Osteoblast (primary cell): Measurements from ENCODE around the gene LHX3. TPM values are rescaled to one million over a fixed set of nuclear protein-coding genes. Genes with fewer than 3 reads are reported as not detected.

Source experiments
- DNase-seq: peaks from one replicate; pipeline ENCODE4 v3.0.0; 2011; ENCODE audit warnings: low spot score, mixed read lengths; ENCODE audit not compliant: insufficient read length; ENCODE audit errors: missing footprints
- H2AFZ ChIP-seq: 2 replicates; pipeline ENCODE4 v1.6.0; 2011; ENCODE audit warnings: mild to moderate bottlenecking, low read length
- H3K27ac ChIP-seq: 2 replicates; pipeline ENCODE4 v1.5.1; 2011; ENCODE audit warnings: mild to moderate bottlenecking, low read depth, low read length, moderate library complexity
- H3K27me3 ChIP-seq: 2 replicates; pipeline ENCODE4 v1.6.0; 2012; ENCODE audit warnings: mild to moderate bottlenecking, control low read depth, inconsistent platforms, low read length, moderate library complexity; ENCODE audit not compliant: insufficient read depth
- H3K36me3 ChIP-seq: 2 replicates; pipeline ENCODE4 v1.5.1; 2011; ENCODE audit warnings: mild to moderate bottlenecking, low read length, control low read depth, moderate library complexity; ENCODE audit not compliant: insufficient read depth
- H3K4me1 ChIP-seq: 2 replicates; pipeline ENCODE4 v1.5.1; 2011; ENCODE audit warnings: mild to moderate bottlenecking, low read length, control low read depth, moderate library complexity; ENCODE audit not compliant: insufficient read depth
- H3K4me2 ChIP-seq: 2 replicates; pipeline ENCODE4 v1.6.0; 2011; ENCODE audit warnings: mild to moderate bottlenecking, low read length; ENCODE audit not compliant: insufficient read depth
- H3K4me3 ChIP-seq: fragments of 200-600 bp; sonication (generic); 3 replicates; pipeline ENCODE4 v1.5.1; 2012; ENCODE audit warnings: mild to moderate bottlenecking, low read length, inconsistent platforms; ENCODE audit not compliant: insufficient read depth
- H3K79me2 ChIP-seq: 2 replicates; pipeline ENCODE4 v1.6.0; 2012; ENCODE audit warnings: mild to moderate bottlenecking, low read length, control low read depth, inconsistent platforms; ENCODE audit not compliant: insufficient read depth
- H3K9me3 ChIP-seq: 2 replicates; pipeline ENCODE4 v1.5.1; 2011; ENCODE audit warnings: low read depth, low read length, control low read depth
- H4K20me1 ChIP-seq: 2 replicates; pipeline ENCODE4 v1.6.0; 2012; ENCODE audit warnings: mild to moderate bottlenecking, low read length, control low read depth; ENCODE audit not compliant: insufficient read depth
- total RNA-seq: library from RNA; depleted of rRNA; stranded (reverse); fragments of >200 nt; gene quantifications from 2 replicates; pipeline ENCODE4 v1.2.3, GENCODE V29; 2012
- TF ChIP-seq, protein P1 (sequence below): IDR thresholded peaks from 2 replicates; pipeline ENCODE4 v1.5.1; 2011; ENCODE audit warnings: mild to moderate bottlenecking, low read depth, low read length, moderate library complexity; ENCODE audit errors: extremely low read depth

LHX3 gene
- total RNA-seq, 1 donor, result not detected

DNA sequence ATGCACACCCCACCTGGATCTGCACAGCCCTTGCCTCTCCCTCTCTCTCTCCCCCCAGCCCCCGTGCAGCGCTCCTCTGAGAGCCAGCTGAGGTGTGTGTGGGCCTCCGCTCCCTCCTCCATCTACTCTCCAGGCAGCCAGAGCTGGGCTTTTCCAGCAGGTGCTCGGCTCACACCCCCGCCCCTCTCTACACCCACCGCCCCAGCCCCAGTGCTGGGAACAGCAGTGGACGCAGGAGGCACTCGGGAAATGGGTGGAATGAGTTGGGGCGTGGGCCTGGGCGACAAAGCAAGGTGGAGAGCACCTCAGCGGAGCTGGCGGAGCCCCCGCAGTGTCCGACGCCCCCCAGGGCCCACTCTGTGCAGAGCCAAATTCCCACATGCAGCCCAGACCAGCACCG lies 13.3 kb upstream of the LHX3 start:
- peaks cover 19% of the 10 kb centered on the region for H4K20me1 ChIP-seq
- H3K4me2 ChIP-seq, result no peak overlapping the region
- no peak overlapping the region for H3K27ac ChIP-seq
- no peak overlapping the region for H2AFZ ChIP-seq
- H3K27me3 ChIP-seq, result no peaks in the 10 kb centered on the region
- H3K4me3 ChIP-seq, result no peak overlapping the region
- no peaks in the 10 kb centered on the region for H3K4me1 ChIP-seq
- TF ChIP-seq, protein P1, sequence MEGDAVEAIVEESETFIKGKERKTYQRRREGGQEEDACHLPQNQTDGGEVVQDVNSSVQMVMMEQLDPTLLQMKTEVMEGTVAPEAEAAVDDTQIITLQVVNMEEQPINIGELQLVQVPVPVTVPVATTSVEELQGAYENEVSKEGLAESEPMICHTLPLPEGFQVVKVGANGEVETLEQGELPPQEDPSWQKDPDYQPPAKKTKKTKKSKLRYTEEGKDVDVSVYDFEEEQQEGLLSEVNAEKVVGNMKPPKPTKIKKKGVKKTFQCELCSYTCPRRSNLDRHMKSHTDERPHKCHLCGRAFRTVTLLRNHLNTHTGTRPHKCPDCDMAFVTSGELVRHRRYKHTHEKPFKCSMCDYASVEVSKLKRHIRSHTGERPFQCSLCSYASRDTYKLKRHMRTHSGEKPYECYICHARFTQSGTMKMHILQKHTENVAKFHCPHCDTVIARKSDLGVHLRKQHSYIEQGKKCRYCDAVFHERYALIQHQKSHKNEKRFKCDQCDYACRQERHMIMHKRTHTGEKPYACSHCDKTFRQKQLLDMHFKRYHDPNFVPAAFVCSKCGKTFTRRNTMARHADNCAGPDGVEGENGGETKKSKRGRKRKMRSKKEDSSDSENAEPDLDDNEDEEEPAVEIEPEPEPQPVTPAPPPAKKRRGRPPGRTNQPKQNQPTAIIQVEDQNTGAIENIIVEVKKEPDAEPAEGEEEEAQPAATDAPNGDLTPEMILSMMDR, result no peak
- DNase-seq, result no peak
- H3K9me3 ChIP-seq, result no peaks in the 10 kb centered on the region
- H3K36me3 ChIP-seq, result peaks cover 27% of the 10 kb centered on the region
- H3K79me2 ChIP-seq, result no peaks in the 10 kb centered on the region

DNA sequence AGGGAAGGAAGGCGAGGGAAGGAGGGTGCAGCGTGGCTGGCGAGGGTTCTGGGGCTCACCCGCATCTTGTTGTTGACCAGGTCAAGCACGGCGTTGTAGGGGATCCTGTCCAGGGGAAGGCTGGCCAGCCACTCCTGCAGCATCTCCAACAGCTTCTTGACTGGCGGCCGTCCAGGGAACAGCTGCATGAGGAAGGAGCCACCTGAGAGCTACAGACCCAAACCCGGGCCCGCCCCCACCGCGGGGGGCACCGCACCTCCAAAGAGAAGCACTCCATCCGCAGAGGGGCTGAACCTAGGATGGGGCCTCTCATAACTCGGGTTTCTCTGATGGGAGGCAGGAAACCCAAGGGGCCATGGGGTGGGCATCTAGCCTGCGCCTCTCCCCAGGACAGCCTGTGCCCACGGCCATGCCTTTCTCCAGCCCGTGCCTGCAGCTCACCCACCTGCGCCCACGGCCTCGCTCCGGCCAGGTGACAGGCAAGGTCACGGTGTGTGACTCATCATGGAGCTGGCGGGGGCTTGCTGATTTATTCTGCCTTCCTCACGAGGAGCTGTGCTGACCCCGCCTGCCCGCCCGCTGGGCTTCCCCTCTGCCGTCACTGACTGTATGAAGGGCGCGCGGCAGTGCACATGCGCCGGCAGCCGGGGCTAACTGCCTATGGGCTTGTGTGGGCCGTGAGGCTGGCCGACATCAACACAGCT lies 11.8 kb upstream of the LHX3 start:
- no peak overlapping the region for H2AFZ ChIP-seq
- no peaks in the 10 kb centered on the region for H3K4me1 ChIP-seq
- no peaks in the 10 kb centered on the region for H3K79me2 ChIP-seq
- no peak for DNase-seq
- TF ChIP-seq, protein P1, result no peak
- no peaks in the 10 kb centered on the region for H3K27me3 ChIP-seq
- H3K9me3 ChIP-seq, result no peaks in the 10 kb centered on the region
- H4K20me1 ChIP-seq, result peaks cover 20% of the 10 kb centered on the region
- H3K36me3 ChIP-seq, result peaks cover 24% of the 10 kb centered on the region
- no peak overlapping the region for H3K27ac ChIP-seq
- H3K4me2 ChIP-seq, result no peak overlapping the region
- H3K4me3 ChIP-seq, result no peak overlapping the region

DNA sequence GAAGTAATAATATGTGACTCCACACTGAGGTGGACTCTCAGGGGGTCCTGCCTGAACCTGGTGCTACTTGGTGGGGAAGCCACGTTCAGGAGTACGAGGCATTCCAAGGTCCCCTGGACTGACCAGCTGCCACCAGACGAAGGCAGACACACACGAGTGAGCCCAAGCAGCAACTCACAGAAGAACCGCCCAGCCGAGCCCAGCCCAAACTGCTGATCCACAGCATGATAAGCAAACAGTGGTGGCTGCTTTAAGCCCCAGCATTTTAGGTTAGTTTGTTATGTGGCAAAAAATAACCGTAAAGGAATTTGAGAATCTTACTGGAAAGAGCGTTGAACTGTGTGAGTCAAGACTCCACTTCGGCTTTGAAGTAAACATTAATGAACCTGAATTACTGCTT lies 8.8 kb upstream of the LHX3 start:
- Histone ChIP-seq H3K36me3 (peaks cover 24% of the 10 kb centered on the region), H3K4me3 (no peak overlapping the region), H3K4me1 (no peaks in the 10 kb centered on the region), H4K20me1 (peaks cover 7% of the 10 kb centered on the region), H3K27me3 (no peaks in the 10 kb centered on the region), H3K79me2 (no peaks in the 10 kb centered on the region), H3K4me2 (no peak overlapping the region), H2AFZ (no peak overlapping the region), H3K9me3 (no peaks in the 10 kb centered on the region), H3K27ac (no peak overlapping the region)
- no peak for DNase-seq
- TF ChIP-seq, protein P1, result no peak

DNA sequence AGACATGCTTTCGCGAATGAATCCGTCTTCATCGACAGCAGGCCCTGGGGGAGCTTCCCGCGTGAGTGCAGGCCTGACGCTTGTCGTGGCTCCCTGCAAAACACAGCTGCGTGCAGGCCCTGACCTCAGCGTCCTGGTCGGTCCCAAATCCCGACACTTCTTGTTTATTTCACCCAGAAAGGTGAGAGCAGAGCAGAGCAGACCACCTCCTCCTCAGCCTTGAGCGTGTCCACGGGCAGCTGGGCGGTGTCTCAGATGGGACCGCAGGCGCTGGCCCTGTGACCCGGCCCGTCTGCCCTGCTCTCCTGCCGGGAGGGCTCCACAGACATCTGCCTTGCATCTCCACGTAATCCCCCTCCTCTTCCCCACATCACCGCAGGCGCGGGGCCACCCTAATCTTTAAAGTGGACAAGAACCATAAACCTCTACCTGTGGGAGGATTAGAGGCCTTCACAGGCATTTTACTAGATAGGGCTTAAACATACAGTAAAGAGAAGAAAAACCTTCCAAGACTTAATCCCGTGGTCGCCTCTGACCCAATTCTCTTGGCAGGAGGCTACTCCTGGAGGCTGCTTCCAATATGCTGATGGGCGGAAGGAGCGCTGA lies 7.5 kb upstream of the LHX3 start:
- TF ChIP-seq, protein P1, result no peak
- no peaks in the 10 kb centered on the region for H3K27me3 ChIP-seq
- H3K4me2 ChIP-seq, result no peak overlapping the region
- H3K27ac ChIP-seq, result no peak overlapping the region
- no peaks in the 10 kb centered on the region for H3K79me2 ChIP-seq
- H2AFZ ChIP-seq, result no peak overlapping the region
- no peaks in the 10 kb centered on the region for H3K9me3 ChIP-seq
- no peak for DNase-seq
- no peak overlapping the region for H3K4me3 ChIP-seq
- H3K36me3 ChIP-seq, result peaks cover 24% of the 10 kb centered on the region
- H4K20me1 ChIP-seq, result peaks cover 4% of the 10 kb centered on the region
- no peaks in the 10 kb centered on the region for H3K4me1 ChIP-seq
